Peyer's patch (tissue), 4 donors: Measurements from ENCODE around the gene TRIM54.
A peak's percentile ranks its signal among the peaks of the same experiment; 100 is the strongest.

Source experiments
- CTCF ChIP-seq, 6 experiments: fragments of 450-650 bp in 4 of 6; fragments of 200-600 bp in 2 of 6; sonication (generic) in 1 of 6; IDR thresholded peaks; one replicate each; pipeline ENCODE4 v1.5.1; 2017 to 2019; ENCODE audit warnings: antibody characterized with exemption in 6 of 6, mild to moderate bottlenecking in 3 of 6, moderate library complexity in 1 of 6
- POLR2A ChIP-seq, 2 donors: fragments of 450-650 bp; IDR thresholded peaks; one replicate each; pipeline ENCODE4 v1.5.1; 2017; ENCODE audit warnings: antibody characterized with exemption in 2 of 2, mild to moderate bottlenecking in 2 of 2, moderate library complexity in 2 of 2

- TF ChIP-seq CTCF (IDR thresholded peaks at IDR 0.05): peak in 2 of 6 experiments; percentile 21 to 34
- peak; percentile 8 to 26 for TF ChIP-seq POLR2A (IDR thresholded peaks at IDR 0.05)
Measured at GRCh38 chr2:27356382-27357181, 74.4 kb downstream of the TRIM54 start, which contains the start of gene GTF3C2.
